GM23248 (cell line): Measurements from ENCODE around the gene TMEM187. TPM values are rescaled to one million over a fixed set of nuclear protein-coding genes. Genes with fewer than 3 reads are reported as not detected.

Source experiments
- DNase-seq: peaks from one replicate; pipeline ENCODE4 v3.0.0-alpha.2; 2015
- H2AFZ ChIP-seq: fragments of 200-600 bp; sonication (generic); 2 replicates; pipeline ENCODE4 v1.6.1; 2016; ENCODE audit warnings: antibody characterized with exemption
- H3F3A ChIP-seq: fragments of 200-600 bp; sonication (generic); 2 replicates; pipeline ENCODE4 v1.6.1; 2016; ENCODE audit warnings: mild to moderate bottlenecking, antibody characterized with exemption, mixed run types; ENCODE audit not compliant: insufficient read depth
- H3K27ac ChIP-seq: fragments of 200-600 bp; sonication (generic); 2 replicates; pipeline ENCODE4 v1.5.1; 2016; ENCODE audit warnings: mild to moderate bottlenecking
- H3K27me3 ChIP-seq: fragments of 200-600 bp; sonication (generic); replicated peaks from 2 replicates; pipeline ENCODE4 v1.6.1; 2016; ENCODE audit warnings: mild to moderate bottlenecking; ENCODE audit not compliant: insufficient read depth
- H3K36me3 ChIP-seq: fragments of 200-600 bp; sonication (generic); 2 replicates; pipeline ENCODE4 v1.6.1; 2016; ENCODE audit warnings: low read depth, mild to moderate bottlenecking
- H3K4me1 ChIP-seq: fragments of 200-600 bp; sonication (generic); 2 replicates; pipeline ENCODE4 v1.6.1; 2016; ENCODE audit warnings: mild to moderate bottlenecking; ENCODE audit not compliant: insufficient read depth
- H3K4me2 ChIP-seq: fragments of 200-600 bp; sonication (generic); one replicate; pipeline ENCODE4 v1.6.1; 2016; ENCODE audit warnings: mild to moderate bottlenecking; ENCODE audit not compliant: unreplicated experiment
- H3K4me3 ChIP-seq: fragments of 200-600 bp; sonication (generic); 2 replicates; pipeline ENCODE4 v1.5.1; 2016; ENCODE audit warnings: mild to moderate bottlenecking
- H3K79me2 ChIP-seq: fragments of 200-600 bp; sonication (generic); 2 replicates; pipeline ENCODE4 v1.6.1; 2016; ENCODE audit warnings: mild to moderate bottlenecking; ENCODE audit not compliant: insufficient read depth
- H3K9ac ChIP-seq: fragments of 200-600 bp; sonication (generic); 2 replicates; pipeline ENCODE4 v1.6.1; 2016; ENCODE audit warnings: mild to moderate bottlenecking
- H3K9me2 ChIP-seq: fragments of 200-600 bp; sonication (generic); 2 replicates; pipeline ENCODE4 v1.6.1; 2016; ENCODE audit warnings: mixed run types, mild to moderate bottlenecking, moderate library complexity; ENCODE audit not compliant: insufficient read depth
- H3K9me3 ChIP-seq: fragments of 200-600 bp; sonication (generic); one replicate; pipeline ENCODE4 v1.6.1; 2017; ENCODE audit warnings: low read depth
- H4K20me1 ChIP-seq: fragments of 200-600 bp; sonication (generic); 2 replicates; pipeline ENCODE4 v1.6.0; 2016; ENCODE audit not compliant: insufficient read depth
- EZH2 ChIP-seq: fragments of 200-600 bp; sonication (generic); IDR thresholded peaks from 2 replicates; pipeline ENCODE4 v1.6.1; 2018; ENCODE audit warnings: antibody characterized with exemption, mild to moderate bottlenecking; ENCODE audit not compliant: insufficient read depth, poor library complexity, severe bottlenecking
- EZH2phosphoT487 ChIP-seq: fragments of 200-600 bp; sonication (generic); IDR thresholded peaks from 2 replicates; pipeline ENCODE4 v1.6.1; 2018; ENCODE audit warnings: antibody characterized with exemption, moderate library complexity, mild to moderate bottlenecking, low read depth; ENCODE audit not compliant: insufficient read depth
- WGBS, 2 experiments: methylation state at CpG; one replicate each; pipeline ENCODE4 v1.1.6; 2015 to 2017; ENCODE audit warnings: low lambda C conversion rate in 2 of 2, low coverage in 1 of 2; ENCODE audit errors: missing lambda C conversion rate in 2 of 2; 5-methylcytosine and 5-hydroxymethylcytosine counted together
- in situ Hi-C: fragments of 300-500 bp; cut with MboI; formaldehyde crosslinking; loops from 2 replicates; pipeline ENCODE4 v1.15.0; 2020
- polyA plus RNA-seq: library from polyadenylated mRNA; unstranded; fragments of >200 nt; fragmentation: Nextera tagmentation; extraction: Ambion mirVana; gene quantifications from 2 replicates; pipeline ENCODE4 v1.2.1, GENCODE V29; 2016
- total RNA-seq: library from RNA; depleted of rRNA; stranded (reverse); fragments of >200 nt; shearing (Covaris generic); gene quantifications from 2 replicates; pipeline ENCODE4 v1.2.3, GENCODE V29; 2014

The TMEM187 gene
- total and polyA plus RNA-seq, 2 experiments from 2014 or later, result 7.6 to 8.5 TPM

- Histone ChIP-seq H3K79me2 (peaks cover 41% of the 10 kb centered on the region), H3K9ac (peak overlapping the region; percentile 85), H3K4me3 (peak overlapping the region; percentile 86), H3K4me2 (peak overlapping the region; percentile 91), H4K20me1 (no peaks in the 10 kb centered on the region), H3K27me3 (no peaks in the 10 kb centered on the region), H3K9me2 (no peaks in the 10 kb centered on the region), H3K9me3 (no peaks in the 10 kb centered on the region), H3K27ac (peak overlapping the region; percentile 45), H2AFZ (peak overlapping the region; percentile 51; the same call in 1 of the 2 replicates), H3K4me1 (no peaks in the 10 kb centered on the region), H3K36me3 (no peaks in the 10 kb centered on the region), H3F3A (0 out of 2 replicates have a peak, but pooled peaks cover 2% of the 10 kb centered on the region)
- 2 to 5% methylated on average over 10 to 17 of the region's 33 CpGs for WGBS, 2 experiments
- DNase-seq, result no peak
- no peak for TF ChIP-seq EZH2phosphoT487
- no peak for TF ChIP-seq EZH2
- in situ Hi-C loops, result loop anchor here (10.0 kb wide), 1 partner anchor 179 kb away; no protein-coding TSS in a partner anchor
These were observed 38.3 kb upstream of the TMEM187 start for GRCh38 chrX:153934148-153934761.

GRCh38 chrX:153934762-153935325, 37.7 kb upstream of the TMEM187 start, which contains the start of gene NAA10:
Gene NAA10, minus strand, starts transcription at chrX:153935037. Its CDS starts 133 bp downstream, at chrX:153934904.
- Histone ChIP-seq H3K9me3 (no peaks in the 10 kb centered on the region), H3F3A (no peaks in the 10 kb centered on the region), H3K79me2 (peaks cover 41% of the 10 kb centered on the region), H3K9ac (peak within 1 kb of the TSS; percentile 85), H3K4me1 (no peaks in the 10 kb centered on the region), H3K27me3 (no peaks in the 10 kb centered on the region), H2AFZ (peak within 1 kb of the TSS; percentile 51; the same call in 1 of the 2 replicates), H4K20me1 (no peaks in the 10 kb centered on the region), H3K4me2 (peak within 1 kb of the TSS; percentile 91), H3K9me2 (no peaks in the 10 kb centered on the region), H3K27ac (peak within 1 kb of the TSS; percentile 45), H3K4me3 (peak within 1 kb of the TSS; percentile 86), H3K36me3 (no peaks in the 10 kb centered on the region)
- TF ChIP-seq EZH2 (no peak), EZH2phosphoT487 (no peak)
- in situ Hi-C loops, result loop anchor here (10.0 kb wide), 1 partner anchor 180 kb away; no protein-coding TSS in a partner anchor
- peak; percentile 88 for DNase-seq
- no CpG with 5 or more reads among the region's 87 CpGs for WGBS, 2 experiments

GRCh38 chrX:153935326-153935851, 37.2 kb upstream of the TMEM187 start:
- no peaks in the 10 kb centered on the region for H3K36me3 ChIP-seq
- H3K27ac ChIP-seq, result no peak overlapping the region
- no peak overlapping the region for H3K9ac ChIP-seq
- TF ChIP-seq EZH2phosphoT487, result no peak
- no peak for DNase-seq
- peak overlapping the region; percentile 42 for H3K4me3 ChIP-seq
- H3F3A ChIP-seq, result no peaks in the 10 kb centered on the region
- H3K9me2 ChIP-seq, result no peaks in the 10 kb centered on the region
- H4K20me1 ChIP-seq, result no peaks in the 10 kb centered on the region
- peak overlapping the region; percentile 20 for H3K4me2 ChIP-seq
- WGBS, 2 experiments, result 8 to 15% methylated on average over 13 to 14 of the region's 32 CpGs
- H3K9me3 ChIP-seq, result no peaks in the 10 kb centered on the region
- no peaks in the 10 kb centered on the region for H3K27me3 ChIP-seq
- peaks cover 41% of the 10 kb centered on the region for H3K79me2 ChIP-seq
- in situ Hi-C loops, result loop anchor here (10.0 kb wide), 1 partner anchor 181 kb away; no protein-coding TSS in a partner anchor
- no peaks in the 10 kb centered on the region for H3K4me1 ChIP-seq
- H2AFZ ChIP-seq, result no peak overlapping the region; the same call in 1 of the 2 replicates

- no peak for DNase-seq
- Histone ChIP-seq H4K20me1 (no peaks in the 10 kb centered on the region), H3K4me1 (no peaks in the 10 kb centered on the region), H2AFZ (no peak overlapping the region), H3K27ac (no peak overlapping the region), H3K9ac (no peak overlapping the region), H3K9me3 (no peaks in the 10 kb centered on the region), H3F3A (no peaks in the 10 kb centered on the region), H3K9me2 (no peaks in the 10 kb centered on the region), H3K4me2 (no peak overlapping the region), H3K27me3 (no peaks in the 10 kb centered on the region), H3K79me2 (peaks cover 27% of the 10 kb centered on the region), H3K4me3 (no peak overlapping the region), H3K36me3 (no peaks in the 10 kb centered on the region)
- no peak for TF ChIP-seq EZH2
- TF ChIP-seq EZH2phosphoT487, result no peak
- 93 to 100% methylated on average over 3 of the region's 3 CpGs for WGBS, 2 experiments
- in situ Hi-C loops, result loop anchor here (10.0 kb wide), 1 partner anchor 182 kb away; no protein-coding TSS in a partner anchor
These were observed 35.5 kb upstream of the TMEM187 start for GRCh38 chrX:153937056-153937455.
